BE2C (cell line): ENCODE measurements around the gene TCAIM.

ENCODE experiments used
- DNase-seq: peaks from one replicate; pipeline ENCODE4 v3.0.0-alpha.2; 2020
- H3K27me3 ChIP-seq: fragments of 250-450 bp; sonication (Bioruptor Pico); 2 replicates; pipeline ENCODE4 v1.5.1; 2020; ENCODE audit warnings: mild to moderate bottlenecking
- H3K36me3 ChIP-seq: fragments of 250-450 bp; sonication (Bioruptor Pico); 2 replicates; pipeline ENCODE4 v1.5.1; 2020; ENCODE audit warnings: mild to moderate bottlenecking
- H3K4me1 ChIP-seq: fragments of 250-450 bp; sonication (Bioruptor Pico); 2 replicates; pipeline ENCODE4 v1.5.1; 2020
- H3K4me3 ChIP-seq: 2 replicates; pipeline ENCODE4 v1.5.1; 2011; ENCODE audit warnings: low read depth, low read length
- H3K9me3 ChIP-seq: fragments of 250-450 bp; sonication (Bioruptor Pico); 2 replicates; pipeline ENCODE4 v1.5.1; 2020
- TF ChIP-seq, protein P1 (sequence below): IDR thresholded peaks from 2 replicates; pipeline ENCODE4 v1.5.1; 2012; ENCODE audit warnings: mild to moderate bottlenecking, low read depth, low read length

The TCAIM gene

DNA sequence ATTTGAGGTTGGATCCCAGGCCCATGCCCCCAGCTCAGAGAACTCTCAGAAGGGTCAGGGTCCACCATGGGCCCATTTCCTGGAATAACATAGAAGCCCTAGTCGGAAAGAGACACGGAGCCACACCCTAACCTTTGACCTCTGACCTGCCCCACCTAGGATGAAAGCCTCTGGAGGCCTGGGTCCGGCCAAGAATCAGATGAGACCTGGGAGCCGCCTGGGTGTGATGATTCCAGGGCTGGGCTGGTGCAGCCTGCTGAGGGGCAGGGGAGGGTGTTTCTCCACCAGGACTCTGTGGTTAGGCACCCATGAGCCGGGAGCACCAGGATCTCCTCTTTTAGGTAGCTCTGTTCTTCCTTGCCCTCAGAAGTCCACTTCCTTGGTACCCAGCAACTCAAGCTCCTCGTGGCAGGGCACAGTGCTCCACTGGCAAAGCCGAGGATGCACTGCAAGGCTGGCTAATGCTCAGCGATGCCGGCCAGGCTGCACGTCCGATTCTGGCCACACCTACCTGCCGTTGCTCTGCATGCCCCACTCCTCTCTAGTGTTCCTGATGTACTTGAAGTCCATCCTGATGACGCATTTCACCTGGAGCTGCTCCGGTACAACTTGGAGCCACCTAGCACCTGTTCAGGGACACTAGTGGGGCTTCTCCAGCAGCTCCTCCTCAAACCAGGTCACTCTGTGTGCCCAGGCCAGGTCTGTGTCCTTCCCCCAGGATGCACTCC lies 81.5 kb downstream of the TCAIM start:
- no peak overlapping the region for H3K4me3 ChIP-seq
- H3K9me3 ChIP-seq = no peaks in the 10 kb centered on the region
- TF ChIP-seq, protein P1, sequence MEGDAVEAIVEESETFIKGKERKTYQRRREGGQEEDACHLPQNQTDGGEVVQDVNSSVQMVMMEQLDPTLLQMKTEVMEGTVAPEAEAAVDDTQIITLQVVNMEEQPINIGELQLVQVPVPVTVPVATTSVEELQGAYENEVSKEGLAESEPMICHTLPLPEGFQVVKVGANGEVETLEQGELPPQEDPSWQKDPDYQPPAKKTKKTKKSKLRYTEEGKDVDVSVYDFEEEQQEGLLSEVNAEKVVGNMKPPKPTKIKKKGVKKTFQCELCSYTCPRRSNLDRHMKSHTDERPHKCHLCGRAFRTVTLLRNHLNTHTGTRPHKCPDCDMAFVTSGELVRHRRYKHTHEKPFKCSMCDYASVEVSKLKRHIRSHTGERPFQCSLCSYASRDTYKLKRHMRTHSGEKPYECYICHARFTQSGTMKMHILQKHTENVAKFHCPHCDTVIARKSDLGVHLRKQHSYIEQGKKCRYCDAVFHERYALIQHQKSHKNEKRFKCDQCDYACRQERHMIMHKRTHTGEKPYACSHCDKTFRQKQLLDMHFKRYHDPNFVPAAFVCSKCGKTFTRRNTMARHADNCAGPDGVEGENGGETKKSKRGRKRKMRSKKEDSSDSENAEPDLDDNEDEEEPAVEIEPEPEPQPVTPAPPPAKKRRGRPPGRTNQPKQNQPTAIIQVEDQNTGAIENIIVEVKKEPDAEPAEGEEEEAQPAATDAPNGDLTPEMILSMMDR = no peak
- H3K27me3 ChIP-seq = no peaks in the 10 kb centered on the region
- DNase-seq = no peak
- no peaks in the 10 kb centered on the region for H3K4me1 ChIP-seq
- H3K36me3 ChIP-seq = no peaks in the 10 kb centered on the region

DNA sequence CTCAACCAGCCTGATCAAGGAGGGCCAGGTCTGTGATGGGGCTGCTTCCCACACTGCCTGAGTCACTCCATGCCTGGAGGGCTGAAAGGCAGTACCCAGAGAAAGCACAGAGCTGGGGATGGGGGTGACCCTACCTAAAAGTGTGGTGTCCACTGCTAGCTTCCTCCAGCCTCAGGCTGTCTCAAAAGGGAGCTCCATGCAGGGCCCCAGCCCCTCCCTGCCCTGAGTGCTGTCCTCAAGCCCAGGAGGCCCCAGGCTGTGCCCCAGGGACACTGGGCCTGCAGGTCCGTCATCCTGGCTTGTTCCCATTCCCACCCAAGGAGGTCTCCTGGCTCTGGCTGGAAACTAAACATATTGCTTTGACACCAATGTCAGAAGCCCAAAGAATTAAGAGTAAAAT lies 82.1 kb downstream of the TCAIM start:
- H3K36me3 ChIP-seq = no peaks in the 10 kb centered on the region
- H3K9me3 ChIP-seq = no peaks in the 10 kb centered on the region
- no peaks in the 10 kb centered on the region for H3K4me1 ChIP-seq
- no peak overlapping the region for H3K4me3 ChIP-seq
- no peak for DNase-seq
- TF ChIP-seq, protein P1 = no peak
- H3K27me3 ChIP-seq = no peaks in the 10 kb centered on the region

DNA sequence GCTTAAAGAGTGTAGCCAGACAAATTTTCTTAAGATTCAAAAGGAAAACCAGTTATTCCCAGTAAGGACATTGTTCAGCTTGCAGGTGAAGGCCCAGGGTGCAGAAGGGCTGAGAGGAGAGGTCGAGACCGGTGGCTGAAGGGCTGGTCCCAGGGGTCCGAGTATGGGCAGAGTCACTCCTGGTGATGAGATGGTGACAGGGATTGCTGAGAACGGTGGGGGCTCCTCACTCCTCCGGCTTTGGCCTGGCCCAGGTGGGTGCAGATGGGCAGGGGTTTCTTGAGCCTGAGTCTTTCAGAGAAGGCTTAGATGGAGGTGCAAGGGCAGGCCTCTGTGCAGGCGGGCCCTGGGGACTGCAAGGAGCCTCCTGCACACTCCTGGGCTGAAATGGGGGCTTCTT lies 82.7 kb downstream of the TCAIM start:
- Histone ChIP-seq H3K27me3 (no peaks in the 10 kb centered on the region), H3K4me3 (no peak overlapping the region), H3K9me3 (no peaks in the 10 kb centered on the region), H3K36me3 (no peaks in the 10 kb centered on the region), H3K4me1 (no peaks in the 10 kb centered on the region)
- TF ChIP-seq, protein P1 = no peak
- DNase-seq = no peak

DNA sequence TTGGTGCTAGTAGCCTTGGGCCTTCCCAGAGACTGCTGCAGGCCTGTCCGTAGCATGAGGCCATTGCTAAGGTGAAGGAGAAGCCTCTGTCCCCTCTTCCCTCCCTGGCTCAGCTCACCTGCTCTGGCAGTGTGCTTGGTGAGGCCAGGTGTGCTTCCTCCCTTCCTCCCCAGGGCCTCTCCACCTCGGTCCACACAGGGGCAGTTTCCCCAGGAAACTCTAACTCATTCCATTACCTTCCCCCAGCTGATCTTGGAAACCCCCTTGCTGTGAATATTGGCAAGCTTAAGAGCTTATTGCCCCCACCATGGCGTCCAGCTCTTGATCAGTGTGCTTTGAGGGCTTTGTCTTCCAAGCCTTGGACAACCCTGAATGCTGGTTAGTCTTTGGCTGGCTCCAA lies 86.2 kb downstream of the TCAIM start:
- no peak for DNase-seq
- H3K27me3 ChIP-seq = no peaks in the 10 kb centered on the region
- H3K4me3 ChIP-seq = no peak overlapping the region
- no peaks in the 10 kb centered on the region for H3K9me3 ChIP-seq
- H3K4me1 ChIP-seq = no peaks in the 10 kb centered on the region
- H3K36me3 ChIP-seq = no peaks in the 10 kb centered on the region
- TF ChIP-seq, protein P1 = no peak

DNA sequence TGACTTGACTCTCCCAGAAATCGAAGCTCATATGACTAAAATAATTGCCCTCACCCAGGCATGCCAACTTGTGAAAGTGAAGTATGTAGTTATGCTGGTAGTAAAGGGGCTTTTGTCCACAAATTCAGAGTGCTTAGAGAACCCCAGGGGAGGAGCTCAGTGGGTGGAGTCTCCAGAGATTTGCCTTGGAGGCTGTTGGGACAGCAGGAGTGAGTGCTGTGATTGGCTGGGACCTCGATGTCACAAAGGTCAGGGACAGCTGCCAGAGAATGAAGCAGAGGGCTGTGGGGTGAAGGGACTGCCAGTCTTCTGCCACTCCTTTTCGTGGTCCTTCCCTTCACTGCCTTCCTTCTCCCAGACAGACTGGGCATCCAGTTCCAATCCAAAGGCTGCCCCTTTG lies 89.1 kb downstream of the TCAIM start:
- TF ChIP-seq, protein P1 = no peak
- H3K9me3 ChIP-seq = no peaks in the 10 kb centered on the region
- DNase-seq = no peak
- no peaks in the 10 kb centered on the region for H3K36me3 ChIP-seq
- H3K27me3 ChIP-seq = no peaks in the 10 kb centered on the region
- no peaks in the 10 kb centered on the region for H3K4me1 ChIP-seq
- no peak overlapping the region for H3K4me3 ChIP-seq

DNA sequence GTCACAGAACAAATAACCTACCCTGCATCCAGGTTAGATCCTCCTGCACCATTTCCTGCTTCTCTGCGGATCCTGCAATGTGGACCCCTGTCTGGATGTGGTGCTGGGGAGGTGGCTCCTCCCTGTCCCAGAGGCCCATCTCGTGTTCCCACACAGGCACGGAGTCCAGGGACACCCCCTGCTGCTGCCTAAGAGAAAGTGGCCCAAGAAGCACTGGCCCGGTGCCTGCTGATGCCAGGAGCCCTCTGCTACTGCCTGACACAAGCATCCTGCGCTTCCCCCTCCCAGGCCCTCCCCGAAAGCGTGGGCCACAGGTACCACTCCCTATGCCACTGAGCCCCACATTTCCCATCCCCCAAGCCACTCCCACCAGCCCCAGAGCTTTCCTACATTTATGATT lies 90.3 kb downstream of the TCAIM start:
- no peak for DNase-seq
- Histone ChIP-seq H3K9me3 (no peaks in the 10 kb centered on the region), H3K4me3 (no peak overlapping the region), H3K27me3 (no peaks in the 10 kb centered on the region), H3K4me1 (no peaks in the 10 kb centered on the region), H3K36me3 (no peaks in the 10 kb centered on the region)
- TF ChIP-seq, protein P1 = no peak
